Activated effector memory CD4-positive, alpha-beta T cell treated with Interleukin-2 at 50 U/mL for 16 hours (primary cell): ENCODE data around the gene CALM3.

Source experiments
- DNase-seq: peaks from one replicate; pipeline ENCODE4 v3.0.0-alpha.2; 2020

CALM3 gene

GRCh38 chr19:46600384-46601317 is 479 bp upstream of the CALM3 start:
- DNase-seq, result peak; percentile 96

- no peak for DNase-seq
These were observed 1.5 kb downstream of the CALM3 start for GRCh38 chr19:46602392-46603194.

- DNase-seq, result no peak
These were observed 2.1 kb downstream of the CALM3 start for GRCh38 chr19:46603195-46603637.

GRCh38 chr19:46603752-46604231 is 2.7 kb downstream of the CALM3 start:
- no peak for DNase-seq

GRCh38 chr19:46604781-46605355 is 3.7 kb downstream of the CALM3 start:
- DNase-seq, result no peak

- no peak for DNase-seq
These were observed 4.3 kb downstream of the CALM3 start for GRCh38 chr19:46605356-46605821.

GRCh38 chr19:46606019-46606418 is 4.9 kb downstream of the CALM3 start:
- DNase-seq, result no peak

GRCh38 chr19:46606681-46607447 is 5.7 kb downstream of the CALM3 start:
- no peak for DNase-seq

GRCh38 chr19:46607448-46607841 is 6.3 kb downstream of the CALM3 start:
- no peak for DNase-seq

GRCh38 chr19:46608178-46608577 is 7.0 kb downstream of the CALM3 start:
- no peak for DNase-seq

GRCh38 chr19:46608581-46609345 is 7.6 kb downstream of the CALM3 start:
- DNase-seq, result no peak

- DNase-seq, result no peak
These were observed 8.6 kb downstream of the CALM3 start for GRCh38 chr19:46609511-46610412.

- no peak for DNase-seq
These were observed 9.3 kb downstream of the CALM3 start for GRCh38 chr19:46610413-46610775.

- DNase-seq, result no peak
These were observed 10.0 kb downstream of the CALM3 start for GRCh38 chr19:46610851-46611770.

- no peak for DNase-seq
These were observed 10.6 kb downstream of the CALM3 start for GRCh38 chr19:46611776-46612175.

- no peak for DNase-seq
These were observed 12.4 kb downstream of the CALM3 start for GRCh38 chr19:46613525-46613924.

GRCh38 chr19:46614114-46614722 is 13.1 kb downstream of the CALM3 start:
- DNase-seq, result peak; percentile 66

- no peak for DNase-seq
These were observed 14.8 kb downstream of the CALM3 start for GRCh38 chr19:46615966-46616365.
